Breast epithelium (tissue), 3 donors: ENCODE measurements around the gene PLCE1.

Experiments
- POLR2A ChIP-seq: fragments of 450-650 bp; IDR thresholded peaks from one replicate; pipeline ENCODE4 v1.6.1; 2016; ENCODE audit warnings: antibody characterized with exemption, mild to moderate bottlenecking, moderate library complexity
- TF ChIP-seq, protein P1 (sequence below), 3 donors: fragments of 450-650 bp; IDR thresholded peaks; one replicate each; pipeline ENCODE4 v1.5.1; 2016 to 2017; ENCODE audit warnings: antibody characterized with exemption in 3 of 3, mild to moderate bottlenecking in 3 of 3, moderate library complexity in 3 of 3

DNA sequence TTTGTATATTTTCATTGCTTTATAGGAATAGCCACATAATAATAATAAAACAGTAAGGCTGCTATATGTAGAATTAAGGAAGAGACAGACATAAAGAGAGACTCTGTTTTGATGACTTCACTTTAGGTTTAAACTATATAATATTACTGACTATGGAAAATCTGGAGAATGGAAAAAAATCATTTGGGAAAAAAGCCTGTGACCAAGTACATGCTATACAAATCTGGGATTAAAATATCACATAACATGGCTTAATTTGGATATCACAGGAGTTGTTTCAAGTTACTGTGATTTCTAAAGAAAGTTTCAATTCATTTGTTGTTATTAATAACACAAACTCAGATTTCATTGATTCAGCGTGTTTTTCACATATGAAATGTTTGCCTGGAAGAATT, 7.7 kb downstream of the PLCE1 start:
- TF ChIP-seq, protein P1, sequence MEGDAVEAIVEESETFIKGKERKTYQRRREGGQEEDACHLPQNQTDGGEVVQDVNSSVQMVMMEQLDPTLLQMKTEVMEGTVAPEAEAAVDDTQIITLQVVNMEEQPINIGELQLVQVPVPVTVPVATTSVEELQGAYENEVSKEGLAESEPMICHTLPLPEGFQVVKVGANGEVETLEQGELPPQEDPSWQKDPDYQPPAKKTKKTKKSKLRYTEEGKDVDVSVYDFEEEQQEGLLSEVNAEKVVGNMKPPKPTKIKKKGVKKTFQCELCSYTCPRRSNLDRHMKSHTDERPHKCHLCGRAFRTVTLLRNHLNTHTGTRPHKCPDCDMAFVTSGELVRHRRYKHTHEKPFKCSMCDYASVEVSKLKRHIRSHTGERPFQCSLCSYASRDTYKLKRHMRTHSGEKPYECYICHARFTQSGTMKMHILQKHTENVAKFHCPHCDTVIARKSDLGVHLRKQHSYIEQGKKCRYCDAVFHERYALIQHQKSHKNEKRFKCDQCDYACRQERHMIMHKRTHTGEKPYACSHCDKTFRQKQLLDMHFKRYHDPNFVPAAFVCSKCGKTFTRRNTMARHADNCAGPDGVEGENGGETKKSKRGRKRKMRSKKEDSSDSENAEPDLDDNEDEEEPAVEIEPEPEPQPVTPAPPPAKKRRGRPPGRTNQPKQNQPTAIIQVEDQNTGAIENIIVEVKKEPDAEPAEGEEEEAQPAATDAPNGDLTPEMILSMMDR (IDR thresholded peaks at IDR 0.05), result no peak
- TF ChIP-seq POLR2A, result no peak
